ENCODE results near the gene RFTN1. TPM values are rescaled to one million over a fixed set of nuclear protein-coding genes. Genes with fewer than 3 reads are reported as not detected.

RFTN1 gene
- total and polyA plus RNA-seq, 12 donors, result 8.3 to 35.7 (median 17.4) TPM

DNA sequence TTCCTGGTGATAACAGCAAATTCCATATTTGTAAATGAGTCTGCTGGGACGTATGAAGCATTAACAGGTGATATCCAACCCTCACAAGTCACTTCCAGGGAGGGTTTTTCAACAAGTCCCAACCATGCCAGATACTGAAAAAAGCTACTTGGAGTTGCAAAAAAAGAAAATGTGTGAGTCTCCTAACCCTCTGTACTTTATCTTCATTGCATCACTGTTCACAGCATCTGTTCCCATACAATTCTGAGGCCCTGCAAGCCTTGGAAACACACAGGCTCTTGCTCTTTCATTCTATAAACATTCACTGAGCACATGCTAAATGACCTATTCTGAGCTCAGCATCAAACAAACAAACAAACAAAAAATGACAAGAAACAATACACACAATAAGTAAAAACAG lies 120.8 kb downstream of the RFTN1 start:
- H3K27me3 ChIP-seq, result no peaks in the 10 kb centered on the region
- TF ChIP-seq, protein P1, sequence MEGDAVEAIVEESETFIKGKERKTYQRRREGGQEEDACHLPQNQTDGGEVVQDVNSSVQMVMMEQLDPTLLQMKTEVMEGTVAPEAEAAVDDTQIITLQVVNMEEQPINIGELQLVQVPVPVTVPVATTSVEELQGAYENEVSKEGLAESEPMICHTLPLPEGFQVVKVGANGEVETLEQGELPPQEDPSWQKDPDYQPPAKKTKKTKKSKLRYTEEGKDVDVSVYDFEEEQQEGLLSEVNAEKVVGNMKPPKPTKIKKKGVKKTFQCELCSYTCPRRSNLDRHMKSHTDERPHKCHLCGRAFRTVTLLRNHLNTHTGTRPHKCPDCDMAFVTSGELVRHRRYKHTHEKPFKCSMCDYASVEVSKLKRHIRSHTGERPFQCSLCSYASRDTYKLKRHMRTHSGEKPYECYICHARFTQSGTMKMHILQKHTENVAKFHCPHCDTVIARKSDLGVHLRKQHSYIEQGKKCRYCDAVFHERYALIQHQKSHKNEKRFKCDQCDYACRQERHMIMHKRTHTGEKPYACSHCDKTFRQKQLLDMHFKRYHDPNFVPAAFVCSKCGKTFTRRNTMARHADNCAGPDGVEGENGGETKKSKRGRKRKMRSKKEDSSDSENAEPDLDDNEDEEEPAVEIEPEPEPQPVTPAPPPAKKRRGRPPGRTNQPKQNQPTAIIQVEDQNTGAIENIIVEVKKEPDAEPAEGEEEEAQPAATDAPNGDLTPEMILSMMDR (IDR thresholded peaks at IDR 0.05), result no peak
- no peak for TF ChIP-seq POLR2A (IDR thresholded peaks at IDR 0.05)
- no peaks in the 10 kb centered on the region for H3K9me3 ChIP-seq (replicated peaks in 1 of 3)
- no peak overlapping the region for H3K27ac ChIP-seq
- no peak for DNase-seq
- no peaks in the 10 kb centered on the region for H3K36me3 ChIP-seq (replicated peaks in 1 of 2)
- WGBS, 4 donors, result 46 to 78% (median 60%) methylated on average over 1 of the region's 1 CpG
- peaks cover 0 to 4% of the 10 kb centered on the region in 2 donors for H3K4me1 ChIP-seq (replicated peaks in 1 of 2)
- no peak overlapping the region for H3K4me3 ChIP-seq
- intact Hi-C loops (cut with DNase I), result no loop called here

DNA sequence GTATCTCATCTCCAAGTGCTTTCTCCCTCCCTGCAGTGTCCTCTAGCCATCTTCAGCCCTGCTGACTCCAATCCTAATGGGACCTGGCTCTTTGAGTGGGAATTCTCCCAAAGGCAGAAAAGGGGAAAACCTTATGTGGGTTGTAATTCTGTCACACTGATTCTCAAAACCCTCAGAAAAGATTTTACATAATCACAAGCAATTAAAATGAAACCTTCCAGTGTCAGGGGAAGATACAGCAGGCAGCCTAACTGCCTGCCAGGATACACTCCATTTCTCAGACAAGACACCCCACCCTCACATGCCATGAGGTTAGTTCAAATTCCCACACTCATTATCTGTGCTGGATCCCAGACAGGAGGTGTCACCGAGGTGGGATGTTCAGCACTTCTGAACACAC lies 121.4 kb downstream of the RFTN1 start:
- peaks cover 0 to 4% of the 10 kb centered on the region in 2 donors for H3K4me1 ChIP-seq (replicated peaks in 1 of 2)
- H3K27me3 ChIP-seq, result no peaks in the 10 kb centered on the region
- peak overlapping the region in 1 of 5 donors; percentile 41 for H3K27ac ChIP-seq
- DNase-seq, result no peak
- H3K4me3 ChIP-seq, result no peak overlapping the region
- H3K36me3 ChIP-seq (replicated peaks in 1 of 2), result no peaks in the 10 kb centered on the region
- no peak for TF ChIP-seq POLR2A (IDR thresholded peaks at IDR 0.05)
- TF ChIP-seq, protein P1 (IDR thresholded peaks at IDR 0.05), result no peak
- 47 to 65% (median 59%) methylated on average over 1 of the region's 1 CpG for WGBS, 4 donors
- no peaks in the 10 kb centered on the region for H3K9me3 ChIP-seq (replicated peaks in 1 of 3)
- intact Hi-C loops (cut with DNase I), result no loop called here

GRCh38 chr3:16390581-16390980 lies 122.9 kb downstream of the RFTN1 start:
- H3K9me3 ChIP-seq (replicated peaks in 1 of 3), result no peaks in the 10 kb centered on the region
- no peaks in the 10 kb centered on the region for H3K36me3 ChIP-seq (replicated peaks in 1 of 2)
- 46 to 60% (median 55%) methylated on average over 2 of the region's 2 CpGs for WGBS, 4 donors
- intact Hi-C loops (cut with DNase I), result no loop called here
- DNase-seq, result no peak
- TF ChIP-seq, protein P1 (IDR thresholded peaks at IDR 0.05), result no peak
- TF ChIP-seq POLR2A (IDR thresholded peaks at IDR 0.05), result no peak
- H3K4me1 ChIP-seq (replicated peaks in 1 of 2), result peaks cover 0 to 4% of the 10 kb centered on the region in 2 donors
- no peak overlapping the region for H3K4me3 ChIP-seq
- H3K27ac ChIP-seq, result no peak overlapping the region
- no peaks in the 10 kb centered on the region for H3K27me3 ChIP-seq

GRCh38 chr3:16388850-16389441 lies 124.6 kb downstream of the RFTN1 start:
- Histone ChIP-seq H3K9me3 (replicated peaks in 1 of 3) (no peaks in the 10 kb centered on the region), H3K4me1 (replicated peaks in 1 of 2) (peaks cover 0 to 4% of the 10 kb centered on the region in 2 donors), H3K27me3 (no peaks in the 10 kb centered on the region), H3K36me3 (replicated peaks in 1 of 2) (no peaks in the 10 kb centered on the region), H3K4me3 (no peak overlapping the region), H3K27ac (peak overlapping the region in 1 of 5 donors; percentile 15)
- TF ChIP-seq, protein P1 (IDR thresholded peaks at IDR 0.05), result no peak
- TF ChIP-seq POLR2A (IDR thresholded peaks at IDR 0.05), result no peak
- WGBS, 4 donors, result 67 to 72% (median 70%) methylated on average over 3 of the region's 3 CpGs
- intact Hi-C loops (cut with DNase I), result no loop called here
- DNase-seq, result no peak
